Muscle of back (tissue), 11 donors: ENCODE results near the gene NKX6-2. TPM values are rescaled to one million over a fixed set of nuclear protein-coding genes. Genes with fewer than 3 reads are reported as not detected.

Experiments
- DNase-seq, 3 donors: peaks; one replicate each; pipeline versions ENCODE4 v3.0.0 to v3.0.0-alpha.2; 2013
- polyA plus RNA-seq, 10 donors: library from polyadenylated mRNA; unstranded; fragments of 120-200 nt; gene quantifications; one replicate each; pipeline ENCODE4 v1.2.1, GENCODE V29; 2013; ENCODE audit not compliant: insufficient read length in 10 of 10

Gene NKX6-2
- polyA plus RNA-seq, 10 donors = 2.3 to 9.3 (median 5.7) TPM

DNA sequence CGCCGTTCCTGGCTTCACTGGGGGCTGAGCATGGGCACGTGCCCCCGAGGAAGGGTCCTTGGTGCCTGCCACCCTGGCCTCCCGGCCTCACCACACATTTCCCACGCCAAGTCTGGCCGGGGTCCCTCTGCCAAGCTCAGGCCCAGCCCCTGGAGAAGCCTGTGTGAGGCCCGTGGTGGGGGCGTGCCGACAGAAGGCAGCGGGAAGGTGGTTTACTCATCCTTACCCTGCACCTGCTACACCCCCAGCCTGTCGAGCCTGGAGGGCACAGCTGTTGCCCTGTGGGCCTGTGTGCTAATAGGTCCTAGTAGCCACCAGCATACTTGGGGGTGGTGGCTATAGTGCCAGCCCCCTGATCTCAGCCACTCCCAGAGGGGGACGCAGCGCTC lies 46.7 kb downstream of the NKX6-2 start:
- no peak for DNase-seq

DNA sequence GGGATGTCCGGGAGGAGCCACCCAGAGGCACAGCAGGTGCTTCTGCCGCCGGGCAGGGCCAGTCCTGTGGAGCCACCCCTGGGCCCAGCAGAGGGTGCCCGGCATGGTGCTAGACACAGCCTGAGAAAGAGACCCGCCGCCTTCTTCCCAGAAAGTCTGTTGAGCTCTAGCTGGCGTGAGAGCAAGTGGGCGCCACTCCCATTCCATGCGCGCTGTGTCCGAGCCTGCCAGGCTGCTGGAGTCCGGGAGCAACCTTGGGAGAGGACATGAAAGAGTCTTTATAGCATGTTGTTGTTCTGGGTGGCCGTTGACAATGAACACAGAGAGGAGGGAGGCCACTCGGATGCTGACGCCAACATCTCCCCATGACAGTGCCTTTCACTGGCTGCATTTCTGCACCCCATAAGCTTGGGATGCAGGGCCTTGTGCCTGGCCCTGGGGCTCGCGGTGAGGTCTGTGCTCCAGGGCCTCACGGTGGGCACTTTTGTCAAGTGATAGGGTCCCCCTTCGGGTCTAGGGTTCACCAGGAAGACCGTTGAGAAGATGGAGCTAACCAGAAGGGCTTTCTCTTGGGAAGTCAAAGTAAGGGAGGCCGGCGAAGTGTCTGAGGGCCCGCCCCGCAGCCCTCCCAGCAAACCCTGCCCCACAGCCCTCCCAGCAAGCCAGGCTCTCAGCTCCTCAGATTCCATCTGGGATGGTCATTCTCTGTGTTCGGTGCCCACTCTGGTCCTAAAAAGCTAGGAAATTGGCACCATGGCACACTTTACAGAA lies 47.3 kb downstream of the NKX6-2 start:
- no peak for DNase-seq

DNA sequence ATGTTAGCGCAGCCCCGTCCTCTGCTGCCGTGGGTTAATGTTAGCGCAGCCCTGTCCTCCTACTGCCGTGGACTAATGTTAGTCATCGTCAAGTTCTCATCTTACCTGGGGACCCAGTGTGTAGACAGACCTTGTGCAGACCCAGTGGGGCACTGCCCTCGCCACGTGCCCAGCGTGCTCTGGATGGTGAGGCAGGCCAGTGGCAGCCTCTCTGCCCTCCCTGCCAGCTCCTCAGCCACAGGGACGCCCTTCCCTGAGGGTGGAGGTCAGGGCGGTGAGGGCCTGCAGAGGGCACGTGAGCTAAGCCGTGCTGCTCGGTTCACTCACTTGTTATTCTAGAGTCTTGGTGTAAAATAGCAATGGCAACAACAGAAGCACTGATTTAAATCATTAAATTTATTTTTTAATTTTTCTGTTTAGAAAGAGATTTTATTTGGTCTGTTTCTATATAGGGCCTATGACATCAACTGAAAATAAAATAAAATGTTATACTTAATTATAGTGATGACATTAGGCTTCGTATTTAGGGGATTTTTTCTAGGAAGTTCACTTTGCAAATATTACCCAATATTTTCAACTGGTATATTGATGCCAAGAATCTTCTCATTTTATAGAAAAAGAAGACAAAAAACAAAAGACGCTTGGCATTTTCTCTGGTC lies 48.4 kb downstream of the NKX6-2 start:
- no peak for DNase-seq

GRCh38 chr10:132735923-132736391 lies 50.0 kb downstream of the NKX6-2 start:
- no peak for DNase-seq

- DNase-seq = no peak
These were observed 50.6 kb downstream of the NKX6-2 start for GRCh38 chr10:132735341-132735775.

- DNase-seq = no peak
These were observed 52.0 kb downstream of the NKX6-2 start for GRCh38 chr10:132733926-132734325.

Other genes with a start within 250 kb of the NKX6-2 start
- gene INPP5A, start 248.4 kb downstream of the NKX6-2 start, polyA plus RNA-seq = 10 to 100 TPM; 41.4 to 53.2 (median 47.6) TPM
- under 1 TPM; 0.21 to 0.53 (median 0.44) TPM for gene CFAP46, start 156.4 kb upstream of the NKX6-2 start, polyA plus RNA-seq